Lower leg skin (tissue), 4 donors: ENCODE data around the gene EPB41. TPM values are rescaled to one million over a fixed set of nuclear protein-coding genes. Genes with fewer than 3 reads are reported as not detected.
"Not testable (repeated sequence)": the region's sequence is repeated elsewhere in the genome, so short reads cannot be mapped to it uniquely, and the experiment has no call there.

Source experiments
- DNase-seq, 2 donors: peaks; one replicate each; pipeline ENCODE4 v3.0.0-alpha.2; 2019; ENCODE audit warnings: low spot score in 2 of 2
- H3K4me3 ChIP-seq: fragments of 200-600 bp; sonication (generic); 2 replicates; pipeline ENCODE4 v1.5.1; 2017; ENCODE audit warnings: mild to moderate bottlenecking, low read depth; ENCODE audit not compliant: poor library complexity, severe bottlenecking
- POLR2A ChIP-seq, 2 donors: fragments of 450-650 bp; IDR thresholded peaks; one replicate each; pipeline ENCODE4 v1.6.1; 2016 to 2017; ENCODE audit warnings: antibody characterized with exemption in 2 of 2, mild to moderate bottlenecking in 1 of 2, moderate library complexity in 1 of 2
- WGBS, 2 donors: methylation state at CpG; one replicate each; pipeline ENCODE4 v1.1.5; 2018; 5-methylcytosine and 5-hydroxymethylcytosine counted together
- intact Hi-C: fragments of 100-400 bp; cut with DNase I; formaldehyde crosslinking; loops from one replicate; pipeline ENCODE4 v1.15.0; 2023; ENCODE audit warnings: low total_unique reads
- total RNA-seq, 4 donors: library from RNA; depleted of rRNA; stranded (reverse); fragments of >200 nt; gene quantifications; one replicate each; pipeline ENCODE4 v1.1.0, GENCODE V29; 2016
- TF ChIP-seq, protein P1 (sequence below), 3 donors: fragments of 450-650 bp; IDR thresholded peaks; one replicate each; pipeline ENCODE4 v1.5.1; 2016; ENCODE audit warnings: antibody characterized with exemption in 3 of 3, mild to moderate bottlenecking in 3 of 3, moderate library complexity in 2 of 3

Gene EPB41
- total RNA-seq, 4 donors from 2014 or later: 41.1 to 60.2 (median 50.3) TPM

DNA sequence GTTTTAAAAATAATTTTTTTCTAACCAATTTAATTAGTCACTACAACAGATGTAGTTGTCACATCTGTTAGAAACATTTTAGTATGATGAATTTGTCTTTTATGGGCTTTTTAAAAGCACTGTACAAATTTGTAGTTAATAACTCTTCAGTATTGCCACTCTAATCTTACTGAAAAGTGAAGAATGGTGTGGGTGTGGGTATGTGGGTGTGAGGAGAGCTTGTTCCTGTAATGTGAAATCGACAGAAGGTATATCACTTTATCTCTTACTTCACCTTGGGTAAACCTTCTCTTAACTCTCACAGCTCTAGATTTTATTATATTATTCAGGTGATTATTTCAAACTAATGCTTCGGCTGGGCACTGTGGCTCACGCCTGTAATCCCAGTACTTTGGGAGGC, 166.8 kb downstream of the EPB41 start:
- intact Hi-C loops: no loop called here
- no peak for DNase-seq

DNA sequence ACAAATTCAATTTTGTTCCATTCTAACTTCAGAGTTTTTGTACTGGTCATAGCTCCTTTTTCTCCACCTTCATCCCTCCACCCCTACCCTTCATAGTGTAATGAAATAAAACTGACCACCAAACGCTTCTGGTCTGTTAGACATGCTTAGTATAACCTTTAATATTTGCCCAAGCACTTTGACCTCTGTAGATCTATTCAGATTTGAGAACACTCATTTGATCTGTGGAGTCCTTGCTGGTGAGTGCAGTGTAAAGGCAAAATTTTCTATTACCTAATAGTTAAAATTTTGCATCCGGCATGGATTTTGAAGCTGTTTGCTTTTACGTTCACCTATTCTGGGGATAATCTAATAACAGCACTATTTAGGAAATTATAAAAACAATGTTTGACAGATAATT, 168.2 kb downstream of the EPB41 start:
- TF ChIP-seq, protein P1, sequence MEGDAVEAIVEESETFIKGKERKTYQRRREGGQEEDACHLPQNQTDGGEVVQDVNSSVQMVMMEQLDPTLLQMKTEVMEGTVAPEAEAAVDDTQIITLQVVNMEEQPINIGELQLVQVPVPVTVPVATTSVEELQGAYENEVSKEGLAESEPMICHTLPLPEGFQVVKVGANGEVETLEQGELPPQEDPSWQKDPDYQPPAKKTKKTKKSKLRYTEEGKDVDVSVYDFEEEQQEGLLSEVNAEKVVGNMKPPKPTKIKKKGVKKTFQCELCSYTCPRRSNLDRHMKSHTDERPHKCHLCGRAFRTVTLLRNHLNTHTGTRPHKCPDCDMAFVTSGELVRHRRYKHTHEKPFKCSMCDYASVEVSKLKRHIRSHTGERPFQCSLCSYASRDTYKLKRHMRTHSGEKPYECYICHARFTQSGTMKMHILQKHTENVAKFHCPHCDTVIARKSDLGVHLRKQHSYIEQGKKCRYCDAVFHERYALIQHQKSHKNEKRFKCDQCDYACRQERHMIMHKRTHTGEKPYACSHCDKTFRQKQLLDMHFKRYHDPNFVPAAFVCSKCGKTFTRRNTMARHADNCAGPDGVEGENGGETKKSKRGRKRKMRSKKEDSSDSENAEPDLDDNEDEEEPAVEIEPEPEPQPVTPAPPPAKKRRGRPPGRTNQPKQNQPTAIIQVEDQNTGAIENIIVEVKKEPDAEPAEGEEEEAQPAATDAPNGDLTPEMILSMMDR (IDR thresholded peaks at IDR 0.05): no peak
- no peak for TF ChIP-seq POLR2A (IDR thresholded peaks at IDR 0.05)
- DNase-seq: no peak
- WGBS, 2 donors: 92 to 95% methylated on average over 3 of the region's 3 CpGs
- intact Hi-C loops: no loop called here
- no peak overlapping the region for H3K4me3 ChIP-seq

More for the DNA sequence above, 166.8 kb downstream of the EPB41 start:
- TF ChIP-seq, protein P1 (IDR thresholded peaks at IDR 0.05): no peak
- TF ChIP-seq POLR2A (IDR thresholded peaks at IDR 0.05): no peak
- no peak overlapping the region for H3K4me3 ChIP-seq
- 86 to 91% methylated on average over 3 of the region's 3 CpGs for WGBS, 2 donors

DNA sequence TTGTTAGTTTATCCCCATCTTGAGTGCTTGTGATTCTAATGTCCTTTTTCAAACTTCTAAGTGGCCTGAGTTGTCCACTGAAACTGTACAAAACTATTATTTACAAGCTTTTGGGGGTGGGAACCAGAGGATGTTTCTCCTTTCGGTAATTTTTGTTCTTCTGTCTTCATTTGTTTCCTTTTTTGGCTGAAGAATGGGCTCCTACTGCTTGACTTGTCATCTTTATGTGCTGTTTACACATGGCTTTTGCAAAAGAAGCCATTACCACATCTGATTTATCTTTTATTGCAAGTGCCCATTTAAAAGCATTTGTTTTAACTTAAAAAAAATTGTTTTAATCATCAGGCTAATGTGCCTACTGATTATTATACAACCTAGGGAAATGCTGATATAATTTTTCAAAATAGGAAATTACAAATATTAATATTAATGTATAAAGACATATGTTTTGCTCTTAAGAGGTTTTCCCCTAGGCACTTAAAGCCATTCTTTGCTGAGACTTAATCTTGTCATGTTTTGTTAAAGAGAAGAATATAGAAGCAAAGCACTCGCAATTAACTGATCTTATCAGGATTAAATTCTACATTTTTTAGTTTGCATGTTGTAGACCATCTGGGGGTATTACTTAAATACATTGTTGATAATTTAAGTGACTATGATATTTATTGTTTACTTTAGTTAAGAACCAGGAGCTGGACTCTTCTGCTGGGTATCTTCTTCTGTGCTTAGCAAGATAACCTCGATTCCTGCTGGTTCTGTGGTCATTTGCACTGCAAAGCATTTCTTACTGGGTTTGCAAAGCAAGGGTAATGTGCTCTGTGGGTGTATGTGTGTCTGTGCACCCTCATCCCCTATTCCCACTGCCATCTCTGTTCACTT, 169.2 kb downstream of the EPB41 start:
- no peak for DNase-seq
- intact Hi-C loops: no loop called here
- TF ChIP-seq POLR2A (IDR thresholded peaks at IDR 0.05): no peak
- TF ChIP-seq, protein P1 (IDR thresholded peaks at IDR 0.05): no peak
- no peak overlapping the region for H3K4me3 ChIP-seq
- 82% methylated on average over 3 of the region's 3 CpGs for WGBS, 2 donors

DNA sequence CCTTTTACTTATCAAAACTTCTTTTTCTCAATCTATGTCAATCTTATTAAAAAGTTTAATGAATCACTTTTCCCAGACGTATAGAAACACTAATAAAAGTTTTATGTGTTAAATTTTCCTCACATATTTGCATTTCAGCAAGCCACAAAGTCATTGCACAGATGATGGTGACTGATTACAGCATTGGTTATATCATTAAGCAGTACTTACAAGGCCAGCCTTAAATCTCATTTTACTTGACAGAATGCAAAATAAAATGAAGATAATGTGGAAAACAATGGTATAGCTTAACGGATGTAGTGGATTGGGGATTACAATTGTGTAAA, 169.8 kb downstream of the EPB41 start:
- no peak for DNase-seq
- no peak overlapping the region for H3K4me3 ChIP-seq
- TF ChIP-seq, protein P1 (IDR thresholded peaks at IDR 0.05): no peak
- no peak for TF ChIP-seq POLR2A (IDR thresholded peaks at IDR 0.05)
- 78 to 80% methylated on average over 2 of the region's 2 CpGs for WGBS, 2 donors
- intact Hi-C loops: no loop called here

DNA sequence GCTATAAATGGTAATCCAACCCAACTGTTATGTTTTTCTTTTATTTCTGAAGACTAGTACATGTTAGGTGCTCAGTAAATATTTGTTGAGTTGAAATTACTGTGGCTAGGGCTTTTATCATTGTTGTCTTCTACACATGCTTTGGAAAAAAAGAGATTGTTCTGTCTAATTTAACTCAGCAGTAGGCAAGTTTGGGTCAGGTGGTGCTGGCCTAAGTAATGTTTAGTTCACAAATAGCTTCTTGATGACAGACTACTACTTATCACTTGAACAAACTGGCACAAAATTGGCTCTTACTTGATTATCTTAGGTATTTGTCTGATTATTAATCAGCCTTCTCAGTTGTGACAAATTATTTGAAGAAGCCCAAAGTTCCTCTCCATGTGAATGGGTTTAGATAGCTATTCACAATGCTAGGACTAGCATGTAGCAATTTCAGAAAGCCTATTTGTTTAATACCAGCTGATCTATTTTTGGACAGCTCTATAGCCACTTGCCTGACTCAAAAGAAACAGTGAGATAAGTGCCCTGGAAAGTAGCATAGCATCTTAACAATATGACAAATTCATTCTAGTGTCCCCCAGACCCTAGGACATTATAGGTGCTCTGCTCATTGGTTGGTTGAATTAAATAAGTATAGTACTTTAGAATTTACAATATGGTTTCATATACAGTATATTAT, 176.7 kb downstream of the EPB41 start:
- intact Hi-C loops: no loop called here
- no peak for DNase-seq
- no peak overlapping the region for H3K4me3 ChIP-seq
- no peak for TF ChIP-seq POLR2A (IDR thresholded peaks at IDR 0.05)
- TF ChIP-seq, protein P1 (IDR thresholded peaks at IDR 0.05): no peak

DNA sequence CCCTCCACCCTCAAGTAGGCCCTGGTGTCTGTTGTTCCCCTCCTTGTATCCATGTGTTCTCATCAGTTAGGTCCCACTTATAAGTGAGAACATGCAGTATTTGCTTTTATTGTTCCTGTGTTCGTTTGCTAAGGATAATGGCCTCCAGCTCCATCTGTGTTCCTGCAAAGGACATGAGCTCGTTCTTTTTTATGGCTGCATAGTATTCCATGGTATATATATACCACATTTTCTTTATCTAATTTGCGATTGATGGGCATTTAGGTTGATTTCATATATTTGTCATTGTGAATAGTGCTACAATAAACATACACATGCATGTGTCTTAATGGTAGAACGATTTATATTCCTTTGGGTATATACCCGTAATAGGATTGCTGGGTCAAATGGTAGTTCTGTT, 178.3 kb downstream of the EPB41 start:
- 95% methylated on average over 5 of the region's 5 CpGs for WGBS, 2 donors
- H3K4me3 ChIP-seq: not testable (repeated sequence)

More for the DNA sequence above, 178.3 kb downstream of the EPB41 start:
- DNase-seq, intact Hi-C loops: not testable (repeated sequence)
